Kidney (tissue), 14 donors: ENCODE results near the gene ZNF614. TPM values are rescaled to one million over a fixed set of nuclear protein-coding genes. Genes with fewer than 3 reads are reported as not detected.

Experiments used
- DNase-seq, 5 donors: peaks; one replicate each; pipeline ENCODE4 v3.0.0-alpha.2; 2013 to 2020
- FAIRE-seq: peaks from 2 replicates; lab custom pipeline; 2012; peaks lifted over from hg19 to GRCh38; lab: Jason Lieb, UNC
- H3K27ac ChIP-seq, 2 donors: one replicate each; pipeline ENCODE4 v1.7.0; 2013; ENCODE audit warnings: low read depth in 2 of 2, low read length in 2 of 2, inconsistent platforms in 1 of 2
- H3K27me3 ChIP-seq: one replicate; pipeline ENCODE4 v1.7.1; 2013; ENCODE audit warnings: low read length, inconsistent platforms; ENCODE audit not compliant: control insufficient read depth, insufficient read depth
- H3K36me3 ChIP-seq, 3 donors: one replicate each; pipeline versions ENCODE4 v1.7.0 to v1.7.1; 2013; ENCODE audit warnings: low read length in 3 of 3, control low read depth in 1 of 3, inconsistent platforms in 1 of 3; ENCODE audit not compliant: insufficient read depth in 3 of 3, control insufficient read depth in 2 of 3
- H3K4me1 ChIP-seq, 3 donors: one replicate each; pipeline versions ENCODE4 v1.7.0 to v1.7.1; 2013; ENCODE audit warnings: low read length in 3 of 3, inconsistent platforms in 1 of 3, low read depth in 1 of 3; ENCODE audit not compliant: control insufficient read depth in 2 of 3, insufficient read depth in 2 of 3
- H3K4me3 ChIP-seq, 3 donors: one replicate each; pipeline versions ENCODE4 v1.7.0 to v1.8.1; 2013; ENCODE audit warnings: low read length in 3 of 3, control low read depth in 1 of 3, inconsistent platforms in 1 of 3
- H3K9ac ChIP-seq, 3 donors: one replicate each; pipeline versions ENCODE4 v1.7.0 to v1.7.1; 2013; ENCODE audit warnings: low read length in 3 of 3, control low read depth in 1 of 3, inconsistent platforms in 1 of 3
- H3K9me3 ChIP-seq, 3 donors: one replicate each; pipeline versions ENCODE4 v1.7.0 to v1.7.1; 2013; ENCODE audit warnings: low read length in 3 of 3, control low read depth in 1 of 3, inconsistent platforms in 1 of 3; ENCODE audit not compliant: control insufficient read depth in 2 of 3, insufficient read depth in 1 of 3
- CTCF ChIP-seq: IDR thresholded peaks from 3 replicates; pipeline ENCODE4 v1.5.1; 2012; ENCODE audit warnings: mild to moderate bottlenecking, moderate library complexity, borderline replicate concordance; ENCODE audit not compliant: insufficient read depth; ENCODE audit errors: extremely low read depth
- intact Hi-C: fragments of 100-400 bp; cut with DNase I; formaldehyde crosslinking; loops from one replicate; pipeline ENCODE4 v1.11.1; 2022
- polyA plus RNA-seq: library from polyadenylated mRNA; stranded (reverse); fragments of 350-450 nt; fragmentation: Illumina TruSeq; extraction: RNeasy Lipid Tissue Mini Kit (QIAGEN cat#74804); gene quantifications from one replicate; pipeline ENCODE4 v1.2.3, GENCODE V29; 2014; ENCODE audit warnings: low read depth, low replicate concordance; ENCODE audit not compliant: insufficient read depth
- total RNA-seq: library from RNA; stranded (reverse); fragmentation: NEBNext Ultra II Directional; extraction: Animal tissue kit (Norgen Biotek cat#: 25700); gene quantifications from one replicate; pipeline ENCODE4 v1.2.1, GENCODE V29; 2021
- donor health status: control.
- donor health status: control.
- donor health status: control.
- donor health status: control.
- donor health status: control.
- donor health status: DM: yes; HTN: yes; CAD: no.
- donor health status: Normal renal cell carcinoma (clear cell type).

Gene ZNF614
- total and polyA plus RNA-seq, 2 donors from 2014 or later: 3.0 to 9.4 TPM

- intact Hi-C loops: no loop called here
- Histone ChIP-seq H3K9me3 (peaks cover 3 to 25% (median 7%) of the 10 kb centered on the region in 3 donors), H3K4me1 (peaks cover 0 to 3% (median 0%) of the 10 kb centered on the region in 3 donors), H3K36me3 (peaks cover 0 to 12% (median 7%) of the 10 kb centered on the region in 3 donors), H3K27me3 (no peaks in the 10 kb centered on the region), H3K4me3 (peak within 1 kb of the TSS; percentile 93 to 97 (median 97)), H3K27ac (peak within 1 kb of the TSS; percentile 93 to 98), H3K9ac (peak within 1 kb of the TSS; percentile 84 to 98 (median 92))
- DNase-seq (peak; percentile 96 to 99 (median 98)), FAIRE-seq (peak; percentile 29)
- no peak for TF ChIP-seq CTCF
Observed at GRCh38 chr19:52048555-52049501, 20.6 kb upstream of the ZNF614 start, which contains the start of gene ZNF432. ZNF432 (minus strand) TSS chr19:52048838; CDS start chr19:52046868, 1,970 bp downstream.

GRCh38 chr19:52039169-52039568 lies 11.0 kb upstream of the ZNF614 start:
- H3K9me3 ChIP-seq: peaks cover 19 to 51% (median 30%) of the 10 kb centered on the region in 3 donors

GRCh38 chr19:52034051-52034728 lies 6.0 kb upstream of the ZNF614 start:
- FAIRE-seq (no peak), DNase-seq (no peak)
- Histone ChIP-seq H3K9ac (no peak overlapping the region), H3K4me1 (no peaks in the 10 kb centered on the region), H3K27me3 (no peaks in the 10 kb centered on the region), H3K36me3 (peaks cover 37 to 59% (median 50%) of the 10 kb centered on the region in 3 donors), H3K4me3 (peak overlapping the region in 2 of 3 donors; percentile 16 to 39), H3K9me3 (peaks cover 21 to 71% (median 48%) of the 10 kb centered on the region in 3 donors), H3K27ac (no peak overlapping the region)
- no peak for TF ChIP-seq CTCF
- intact Hi-C loops: no loop called here

More at GRCh38 chr19:52039169-52039568, 11.0 kb upstream of the ZNF614 start:
- TF ChIP-seq CTCF: no peak
- FAIRE-seq: no peak
- no peaks in the 10 kb centered on the region for H3K27me3 ChIP-seq
- H3K4me3 ChIP-seq: no peak overlapping the region
- intact Hi-C loops: no loop called here
- H3K36me3 ChIP-seq: peaks cover 47 to 63% (median 57%) of the 10 kb centered on the region in 3 donors
- H3K4me1 ChIP-seq: no peaks in the 10 kb centered on the region
- no peak for DNase-seq
- H3K9ac ChIP-seq: no peak overlapping the region
- no peak overlapping the region for H3K27ac ChIP-seq
